Stimulated activated CD8-positive, alpha-beta memory T cell treated with anti-CD3 and anti-CD28 coated beads, Interleukin-15, amount 100 ng/mL, for 4 hours (primary cell): ENCODE data around the gene ELANE.
"Not testable (repeated sequence)": the region's sequence is repeated elsewhere in the genome, so short reads cannot be mapped to it uniquely, and the experiment has no call there.

Source experiments
- DNase-seq, 2 donors: peaks; one replicate each; pipeline ENCODE4 v3.0.0-alpha.2; 2020; ENCODE audit warnings: low read depth in 2 of 2

The ELANE gene

DNA sequence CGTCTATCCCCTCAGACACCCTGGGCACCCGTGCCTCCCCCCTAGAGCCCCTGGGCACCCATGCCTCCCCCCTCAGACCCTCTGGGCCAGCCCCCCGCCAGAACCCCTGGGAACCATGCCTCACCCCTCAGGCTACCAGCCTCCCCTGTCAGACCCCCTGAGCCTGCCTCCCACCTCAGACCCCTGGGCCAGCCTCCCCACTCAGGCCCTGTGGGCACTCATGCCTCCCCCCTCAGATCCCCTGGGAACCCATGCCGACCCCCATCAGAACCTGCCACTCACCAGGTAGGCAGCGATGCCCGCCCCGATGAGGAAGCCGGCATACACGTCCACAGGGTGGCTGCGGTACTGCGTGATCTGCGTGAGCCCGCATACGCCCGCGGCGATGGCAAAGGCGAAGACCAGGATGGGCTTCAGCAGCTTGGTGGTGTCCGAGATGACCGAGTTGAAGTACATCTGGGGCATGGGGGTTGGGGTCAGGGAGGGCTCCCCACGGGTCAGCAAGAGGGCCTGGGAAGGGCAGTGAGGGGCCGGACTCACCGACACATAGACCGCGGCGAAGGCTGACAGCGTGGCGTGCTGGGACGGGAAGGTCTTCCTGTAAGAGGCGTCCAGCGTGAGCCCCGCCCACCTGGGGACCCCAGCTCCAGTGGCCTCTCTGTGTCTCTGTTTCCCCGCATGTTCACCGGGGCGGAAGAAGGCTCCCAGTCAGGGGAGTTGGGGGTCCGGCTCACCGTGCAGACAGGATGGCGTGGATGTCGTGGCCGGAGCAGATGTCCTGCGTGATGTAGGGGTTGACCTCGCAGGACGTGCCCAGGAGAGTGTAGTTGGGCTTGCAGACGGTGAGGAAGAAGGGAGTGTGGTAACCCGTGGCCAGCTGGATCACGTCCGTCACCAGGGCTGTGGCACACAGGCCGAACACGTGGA, 37.7 kb upstream of the ELANE start:
- no peak for DNase-seq

GRCh38 chr19:815079-815774, 36.9 kb upstream of the ELANE start:
- no peak for DNase-seq

DNA sequence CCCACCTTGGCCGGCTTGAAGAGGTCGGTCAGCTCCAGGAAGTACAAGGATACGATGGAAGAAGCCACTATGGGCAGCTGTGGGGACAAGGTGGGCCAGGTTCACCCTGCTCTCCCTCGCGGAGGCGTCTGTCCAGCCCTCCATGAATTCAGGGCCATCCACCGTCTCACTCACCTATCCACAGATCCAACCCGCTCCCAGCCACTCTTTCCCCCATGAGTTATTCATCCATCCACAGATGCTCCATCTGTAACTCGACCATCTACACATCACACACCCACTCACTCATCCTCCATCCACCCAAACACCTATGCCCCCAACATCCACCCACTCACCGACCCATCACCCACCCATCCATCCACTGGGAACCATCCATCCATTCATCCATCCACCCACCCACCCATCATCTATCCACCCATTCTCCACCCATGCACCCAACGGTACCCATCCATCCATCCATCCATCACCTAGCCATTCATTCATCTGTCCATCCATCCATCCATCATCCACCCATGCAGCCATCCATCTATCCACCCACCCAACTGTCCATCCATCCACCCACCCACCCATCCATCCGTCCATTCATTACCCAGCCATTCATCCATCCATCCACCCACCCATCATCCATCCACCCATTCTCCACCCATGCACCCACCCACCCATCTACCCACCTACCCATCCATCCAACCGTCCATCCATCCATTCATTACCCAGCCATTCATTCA, 36.2 kb upstream of the ELANE start:
- DNase-seq = no peak

- DNase-seq = no peak
These were observed 35.6 kb upstream of the ELANE start for GRCh38 chr19:816500-816857.

DNA sequence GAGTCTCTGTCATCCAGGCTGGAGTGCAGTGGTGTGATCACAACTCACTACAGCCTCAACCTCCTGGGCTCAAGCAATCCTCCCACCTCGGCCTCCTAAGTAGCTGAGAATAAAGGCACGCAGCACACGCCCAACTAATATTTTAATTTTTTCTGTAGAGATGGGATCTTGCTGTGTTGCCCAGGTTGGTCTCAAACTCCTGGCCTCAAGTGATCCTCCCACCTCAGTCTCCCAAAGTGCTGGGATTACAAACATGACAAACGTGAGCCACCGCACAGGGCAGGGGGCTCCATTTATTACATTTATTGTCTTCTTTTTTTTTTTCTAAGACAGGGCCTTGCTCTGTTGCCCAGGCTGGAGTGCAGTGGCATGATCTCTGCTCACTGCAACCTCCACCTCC, 31.9 kb upstream of the ELANE start:
- not testable (repeated sequence) for DNase-seq

GRCh38 chr19:821231-821824, 30.8 kb upstream of the ELANE start:
- DNase-seq = no peak

DNA sequence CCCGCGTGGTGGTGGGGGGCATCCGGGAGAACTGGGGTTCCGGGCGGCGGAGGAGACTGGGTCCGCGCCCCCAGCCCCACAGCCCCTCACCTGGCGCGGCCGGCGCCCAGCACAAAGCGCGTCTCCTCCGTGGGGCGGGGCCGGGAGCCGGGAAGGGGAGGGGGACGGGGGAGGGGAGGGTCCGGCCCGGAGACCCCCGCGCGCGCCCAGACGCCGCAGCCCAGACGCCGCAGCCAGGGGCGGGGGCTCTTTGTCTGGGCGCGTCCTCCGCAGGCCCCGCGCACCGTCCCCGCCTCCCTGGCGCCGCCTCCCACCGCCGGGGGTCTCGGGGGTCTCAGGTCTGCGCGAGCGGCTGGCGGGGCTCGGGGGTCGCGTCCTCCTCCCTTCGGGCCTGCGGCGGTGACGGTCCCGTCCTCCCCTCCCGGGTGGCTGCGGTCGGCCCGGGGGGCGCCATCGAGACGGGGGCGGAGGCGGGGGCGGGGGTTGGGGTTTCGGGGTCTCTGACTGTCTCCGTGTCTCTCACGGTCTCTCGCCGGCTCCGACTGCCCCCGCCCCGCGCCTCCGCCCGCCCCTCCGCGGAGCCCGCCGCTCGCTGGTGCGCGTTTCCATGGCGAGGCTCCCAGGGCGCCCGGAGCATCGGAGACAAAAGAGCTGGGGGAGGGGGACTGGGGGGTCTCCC, 30.1 kb upstream of the ELANE start, which contains the start of gene PLPPR3:
TSS of gene PLPPR3 (minus strand) at position 131 of the 679 bp plus-strand sequence. CDS start 396 bp downstream, outside the sequence.
- DNase-seq = no peak

GRCh38 chr19:823565-824121, 28.5 kb upstream of the ELANE start:
- no peak for DNase-seq

GRCh38 chr19:824885-825284, 27.2 kb upstream of the ELANE start:
- no peak for DNase-seq

DNA sequence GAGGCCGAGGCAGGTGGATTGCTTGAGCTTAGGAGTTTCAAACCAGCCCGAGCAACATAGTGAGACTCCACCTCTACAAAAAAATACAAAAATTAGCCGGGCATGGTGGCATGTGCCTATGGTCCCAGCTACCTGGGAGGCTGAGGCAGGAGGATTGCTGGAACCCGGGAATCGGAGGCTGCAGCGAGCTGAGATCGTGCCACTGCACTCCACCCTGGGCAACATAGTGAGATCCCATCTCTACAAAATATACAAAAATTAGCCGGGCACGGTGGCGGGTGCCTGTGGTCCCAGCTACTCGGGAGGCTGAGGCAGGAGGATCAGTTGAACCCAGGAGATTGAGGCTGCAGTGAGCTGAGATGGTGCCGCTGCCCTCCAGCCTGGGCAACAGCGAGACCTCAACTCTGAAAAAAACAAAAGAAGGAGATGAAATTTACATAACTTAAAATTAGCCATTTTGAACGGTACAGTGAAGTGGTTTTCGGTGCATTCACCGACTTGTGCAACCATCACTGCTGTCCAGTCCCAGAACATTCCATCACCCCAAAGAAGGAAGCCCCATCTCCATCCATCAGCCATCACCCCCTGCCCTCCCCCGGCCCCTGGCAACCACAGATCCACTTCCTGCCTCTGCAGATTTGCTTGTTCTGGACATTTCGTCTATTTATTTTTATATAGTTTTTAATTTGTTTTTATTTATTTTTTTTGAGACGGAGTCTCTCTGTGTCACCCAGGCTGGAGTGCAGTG, 26.0 kb upstream of the ELANE start:
- no peak for DNase-seq

DNA sequence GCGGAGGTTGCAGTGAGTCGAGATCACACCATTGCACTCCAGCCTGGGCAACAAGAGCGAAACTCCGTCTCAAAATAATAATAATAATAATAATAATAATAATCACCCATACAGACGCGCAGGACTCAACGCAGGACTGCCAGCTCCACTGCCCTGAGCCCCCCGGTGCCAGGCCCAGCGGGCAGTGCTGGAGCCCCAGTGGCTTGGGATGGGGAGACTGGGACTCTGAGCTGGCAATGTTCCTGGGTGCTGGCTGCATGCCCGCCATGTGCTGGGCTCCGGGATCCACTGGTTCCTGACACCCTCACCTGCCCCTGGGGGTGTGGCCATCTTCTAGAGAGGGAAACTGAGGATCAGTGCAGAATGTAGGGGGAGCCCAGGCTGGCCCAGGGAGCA, 24.8 kb upstream of the ELANE start:
- no peak for DNase-seq

GRCh38 chr19:827710-828321, 24.3 kb upstream of the ELANE start, which contains the start of gene AZU1:
Gene AZU1, plus strand, starts transcription at chr19:827837. Its CDS starts 10 bp downstream, at chr19:827847.
- DNase-seq = no peak

DNA sequence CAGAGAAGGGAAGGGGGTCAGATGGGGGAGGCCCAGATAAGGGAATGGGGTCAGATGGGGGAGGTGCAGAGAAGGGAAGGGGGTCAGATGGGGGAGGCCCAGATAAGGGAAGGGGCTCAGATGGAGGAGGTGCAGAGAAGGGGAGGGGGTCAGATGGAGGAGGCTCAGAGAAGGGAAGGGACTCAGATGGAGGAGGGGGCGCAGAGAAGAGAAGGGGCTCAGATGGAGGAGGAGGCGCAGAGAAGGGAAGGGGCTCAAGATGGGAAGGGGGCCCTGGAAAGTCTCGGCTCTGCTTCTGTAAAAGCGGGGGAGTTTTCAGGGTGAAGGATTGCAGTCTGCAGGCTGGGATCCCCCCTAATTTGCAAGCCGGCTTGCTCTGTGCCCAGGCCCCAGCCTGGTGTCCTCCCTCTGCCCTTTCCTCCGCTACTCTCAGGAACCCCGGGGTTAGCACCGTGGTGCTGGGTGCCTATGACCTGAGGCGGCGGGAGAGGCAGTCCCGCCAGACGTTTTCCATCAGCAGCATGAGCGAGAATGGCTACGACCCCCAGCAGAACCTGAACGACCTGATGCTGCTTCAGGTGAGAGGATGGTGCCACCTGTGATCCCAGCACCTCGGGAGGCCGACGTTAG, 22.9 kb upstream of the ELANE start:
- DNase-seq = no peak

DNA sequence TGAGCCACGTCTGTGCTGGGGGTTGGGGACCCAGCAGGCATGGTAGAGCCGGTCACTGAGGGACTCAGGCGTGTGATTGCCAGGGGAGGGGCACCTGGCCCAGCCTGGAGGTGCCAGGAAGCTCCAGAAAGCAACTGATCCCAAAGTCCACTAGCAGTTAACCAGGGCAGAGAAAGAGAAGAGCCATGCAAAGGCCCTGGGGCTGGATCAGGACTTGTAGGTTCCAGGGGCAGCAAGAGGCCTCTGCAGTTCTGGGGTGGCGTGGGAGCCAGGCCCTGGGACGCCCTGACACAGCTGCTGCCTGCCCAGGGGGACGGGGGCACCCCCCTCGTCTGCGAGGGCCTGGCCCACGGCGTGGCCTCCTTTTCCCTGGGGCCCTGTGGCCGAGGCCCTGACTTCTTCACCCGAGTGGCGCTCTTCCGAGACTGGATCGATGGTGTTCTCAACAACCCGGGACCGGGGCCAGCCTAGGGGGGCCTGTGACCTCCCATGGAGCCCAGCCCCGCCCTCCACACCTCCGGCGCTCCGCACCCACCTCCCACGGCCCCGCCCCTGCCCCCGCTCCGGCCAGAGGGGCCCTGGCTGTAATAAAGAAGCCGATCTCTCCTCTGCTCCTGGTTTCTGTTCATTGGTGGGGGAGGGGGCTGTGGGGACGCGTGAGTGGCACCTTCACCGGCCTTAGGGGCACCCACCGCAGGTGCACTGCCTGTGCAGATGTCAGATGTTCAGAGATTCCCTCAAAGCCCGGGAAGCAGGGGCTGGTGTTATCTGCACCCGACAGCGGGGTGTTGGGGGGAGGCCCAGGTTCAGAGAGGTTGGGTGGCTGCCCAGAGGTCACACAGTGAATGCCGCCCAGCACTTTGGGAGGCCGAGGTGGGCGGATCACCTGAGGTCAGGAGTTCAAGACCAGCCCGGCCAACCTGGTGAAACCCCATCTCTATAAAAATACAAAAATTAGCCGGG, 20.4 kb upstream of the ELANE start:
- no peak for DNase-seq

DNA sequence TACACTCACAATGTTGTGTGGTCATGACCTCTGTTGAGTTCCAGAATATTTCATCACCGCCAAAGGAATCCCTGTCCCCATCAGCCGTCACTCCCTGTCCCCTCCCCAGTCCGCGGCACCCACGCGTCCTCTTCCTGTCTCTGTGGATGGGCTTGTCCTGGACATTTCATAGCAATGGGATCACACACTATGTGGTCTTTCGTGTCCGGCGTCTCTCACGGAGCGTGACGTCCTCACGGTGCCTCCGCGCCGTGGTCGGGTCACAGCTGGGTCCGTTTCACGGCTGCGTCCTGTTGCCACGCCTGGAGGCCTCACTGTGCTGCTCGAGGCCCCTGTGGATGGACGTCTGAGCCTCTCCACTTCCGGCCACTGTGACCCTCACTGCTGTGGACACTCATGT, 17.9 kb upstream of the ELANE start:
- no peak for DNase-seq

DNA sequence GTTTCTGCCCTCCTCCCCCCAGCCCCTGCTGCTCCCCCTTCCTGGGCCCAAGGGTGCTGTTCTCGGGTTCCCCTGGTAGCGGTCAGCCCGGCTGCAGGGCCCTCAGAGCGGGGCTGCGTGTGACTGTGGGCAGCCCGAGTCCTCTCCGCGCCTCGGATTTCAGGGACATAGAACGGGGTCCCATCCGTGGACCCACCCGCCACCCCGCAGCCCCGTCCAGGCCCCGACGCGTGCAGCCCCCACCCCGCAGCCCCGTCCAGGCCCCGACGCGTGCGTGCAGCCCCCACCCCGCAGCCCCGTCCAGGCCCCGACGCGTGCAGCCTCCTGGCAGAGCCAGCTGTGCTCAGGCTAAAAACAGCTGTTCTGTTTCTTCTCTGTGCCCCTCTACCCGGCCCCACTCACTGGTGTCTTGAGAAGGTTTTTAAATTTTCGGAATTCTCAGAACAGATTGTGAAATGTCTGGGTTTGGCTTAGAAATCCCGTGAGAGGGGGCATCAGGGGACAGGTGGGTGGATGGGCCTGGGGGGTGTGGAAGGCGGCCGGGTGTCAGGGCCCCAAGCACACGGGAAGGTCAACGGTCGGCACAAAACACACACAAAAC, 16.8 kb upstream of the ELANE start:
- DNase-seq = no peak

DNA sequence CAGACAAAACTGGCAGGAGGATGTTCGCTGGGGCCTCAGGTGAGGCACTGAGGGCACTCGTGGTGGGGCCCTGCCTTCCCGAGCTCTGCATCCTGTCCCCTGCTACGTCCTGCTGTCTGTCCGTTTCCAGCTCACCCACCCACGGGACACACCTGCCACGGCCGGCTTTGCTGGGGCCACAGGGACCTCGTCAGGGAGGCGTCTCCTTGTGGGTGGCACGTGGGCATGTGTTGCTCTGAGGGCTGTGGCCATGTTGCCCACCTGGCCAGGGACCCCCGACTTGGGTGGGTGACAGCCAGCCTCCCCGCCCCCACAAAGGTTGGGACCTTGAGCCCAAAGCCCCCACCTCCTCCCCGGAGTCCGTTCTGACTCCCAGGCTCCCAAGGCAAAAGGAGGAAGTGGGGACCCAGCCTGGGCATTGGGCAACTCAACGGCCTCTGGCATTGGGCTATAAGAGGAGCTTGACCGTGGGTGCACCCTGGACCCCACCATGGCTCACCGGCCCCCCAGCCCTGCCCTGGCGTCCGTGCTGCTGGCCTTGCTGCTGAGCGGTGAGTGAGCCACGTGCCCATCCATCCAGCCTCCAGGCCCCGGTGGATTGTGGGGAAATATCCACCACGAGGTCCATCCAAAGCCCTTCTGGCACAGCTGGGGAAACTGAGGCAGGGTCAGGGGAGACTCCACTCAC, 11.4 kb upstream of the ELANE start, which contains the start of gene PRTN3:
TSS of gene PRTN3 (plus strand) at position 481 of the 688 bp plus-strand sequence. CDS start at position 491, 10 bp downstream.
- no peak for DNase-seq
